H1 (cell line): Measurements from ENCODE around the gene MAML3. TPM values are rescaled to one million over a fixed set of nuclear protein-coding genes. Genes with fewer than 3 reads are reported as not detected.

Source experiments
- CTCF ChIA-PET: fragments of 300-600 bp; sonication (Branson Sonifier 250); formaldehyde crosslinking; loops from one replicate; lab custom pipeline; 2021; ENCODE audit not compliant: partially characterized antibody; lab: Charles Lee
- POLR2A ChIA-PET: fragments of 300-600 bp; sonication (Branson Sonifier 250); formaldehyde crosslinking; loops from one replicate; lab custom pipeline; 2021; ENCODE audit warnings: inconsistent platforms; ENCODE audit not compliant: partially characterized antibody; lab: Charles Lee
- DNase-seq, 2 experiments: peaks; one replicate each; pipeline versions ENCODE4 v3.0.0 to v3.0.0-alpha.2; 2010 to 2022; ENCODE audit warnings: low spot score in 2 of 2, low read depth in 1 of 2, mixed read lengths in 1 of 2
- FAIRE-seq: peaks from 2 replicates; lab custom pipeline; 2011; peaks lifted over from hg19 to GRCh38; lab: Jason Lieb, UNC
- H2AFZ ChIP-seq: 2 replicates; pipeline ENCODE4 v1.8.1; 2012; ENCODE audit warnings: low read length, inconsistent platforms
- H2AK5ac ChIP-seq: 2 replicates; pipeline ENCODE4 v1.6.1; 2013; ENCODE audit warnings: low read depth, low read length
- H2BK120ac ChIP-seq: replicated peaks from 2 replicates; pipeline ENCODE3; 2013; ENCODE audit warnings: low read depth, low read length, inconsistent platforms
- H2BK12ac ChIP-seq: 2 replicates; pipeline ENCODE4 v1.6.1; 2013; ENCODE audit warnings: low read depth, low read length
- H2BK15ac ChIP-seq: 2 replicates; pipeline ENCODE4 v1.6.1; 2013; ENCODE audit warnings: low read length
- H2BK20ac ChIP-seq: 2 replicates; pipeline ENCODE4 v1.6.1; 2013; ENCODE audit warnings: low read length
- H2BK5ac ChIP-seq: 2 replicates; pipeline ENCODE4 v1.6.1; 2013; ENCODE audit warnings: low read depth, low read length
- H3K14ac ChIP-seq: 2 replicates; pipeline ENCODE4 v1.6.1; 2013; ENCODE audit warnings: inconsistent platforms; ENCODE audit not compliant: insufficient read length
- H3K18ac ChIP-seq: 2 replicates; pipeline ENCODE4 v1.6.1; 2013; ENCODE audit warnings: low read length; ENCODE audit errors: extremely low read depth
- H3K23ac ChIP-seq: 2 replicates; pipeline ENCODE4 v1.6.1; 2013; ENCODE audit warnings: inconsistent platforms; ENCODE audit not compliant: insufficient read length
- H3K23me2 ChIP-seq: 2 replicates; pipeline ENCODE4 v1.6.1; 2013; ENCODE audit warnings: low read depth, low read length
- H3K27ac ChIP-seq: 2 replicates; pipeline ENCODE4 v1.6.1; 2011; ENCODE audit warnings: low read depth, low read length, inconsistent platforms
- H3K27me3 ChIP-seq, 4 experiments: replicated peaks in 1 of 4; 1 replicate in 1 of 4; 2 replicates in 3 of 4; pipeline versions ENCODE4 v1.6.1 to v1.8.1; 2011 to 2013; ENCODE audit warnings: low read length in 3 of 4, mild to moderate bottlenecking in 3 of 4, inconsistent platforms in 2 of 4, mixed read lengths in 2 of 4, moderate library complexity in 1 of 4; ENCODE audit not compliant: control insufficient read depth in 3 of 4, insufficient read depth in 3 of 4; ENCODE audit errors: extremely low read depth in 1 of 4
- H3K36me3 ChIP-seq, 4 experiments: 2 replicates each; pipeline versions ENCODE4 v1.6.1 to v1.8.1; 2011 to 2013; ENCODE audit warnings: mild to moderate bottlenecking in 4 of 4, low read length in 3 of 4, moderate library complexity in 2 of 4, control low read depth in 1 of 4, inconsistent platforms in 1 of 4; ENCODE audit not compliant: insufficient read depth in 4 of 4, control insufficient read depth in 2 of 4
- H3K4ac ChIP-seq: replicated peaks from 2 replicates; pipeline ENCODE3; 2013; ENCODE audit warnings: low read length, low read depth, mixed read lengths, inconsistent platforms; ENCODE audit not compliant: insufficient read length
- H3K4me1 ChIP-seq, 4 experiments: replicated peaks in 1 of 4; 1 replicate in 1 of 4; 2 replicates in 3 of 4; pipeline versions ENCODE4 v1.6.1 to v1.8.1; 2011 to 2013; ENCODE audit warnings: low read length in 3 of 4, inconsistent platforms in 2 of 4, mixed read lengths in 1 of 4; ENCODE audit not compliant: insufficient read depth in 4 of 4, control insufficient read depth in 3 of 4
- H3K4me2 ChIP-seq, 2 experiments: 2 replicates each; pipeline versions ENCODE4 v1.6.1 to v1.8.1; 2011 to 2013; ENCODE audit warnings: low read depth in 2 of 2, low read length in 2 of 2, control low read depth in 1 of 2, inconsistent platforms in 1 of 2, mild to moderate bottlenecking in 1 of 2; ENCODE audit not compliant: insufficient read depth in 1 of 2
- H3K4me3 ChIP-seq, 4 experiments: fragments of 200-600, 300-600 bp in 1 of 4; sonication (generic), shearing (Covaris generic), sonication (Bioruptor Twin) in 1 of 4; 2 replicates each; pipeline versions ENCODE4 v1.5.1 to v1.8.1; 2011 to 2016; ENCODE audit warnings: low read length in 4 of 4, low read depth in 3 of 4, control low read depth in 2 of 4, inconsistent platforms in 2 of 4, mild to moderate bottlenecking in 2 of 4, mixed read lengths in 1 of 4, moderate library complexity in 1 of 4; ENCODE audit not compliant: insufficient read depth in 2 of 4; ENCODE audit errors: extremely low read depth in 1 of 4
- H3K56ac ChIP-seq: replicated peaks from 2 replicates; pipeline ENCODE3; 2013; ENCODE audit warnings: low read depth, mild to moderate bottlenecking, mixed read lengths, low read length, inconsistent platforms; ENCODE audit not compliant: insufficient read length
- H3K79me1 ChIP-seq: 2 replicates; pipeline ENCODE4 v1.6.1; 2013; ENCODE audit warnings: low read depth, low read length, control low read depth
- H3K79me2 ChIP-seq, 2 experiments: 2 replicates each; pipeline versions ENCODE4 v1.6.1 to v1.8.1; 2012 to 2013; ENCODE audit warnings: low read length in 2 of 2, mild to moderate bottlenecking in 2 of 2, inconsistent platforms in 1 of 2; ENCODE audit not compliant: insufficient read depth in 2 of 2, control insufficient read depth in 1 of 2
- H3K9ac ChIP-seq, 4 experiments: replicated peaks in 1 of 4; 1 replicate in 1 of 4; 2 replicates in 3 of 4; pipeline versions ENCODE4 v1.6.1 to v1.8.1; 2011 to 2013; ENCODE audit warnings: low read depth in 3 of 4, low read length in 3 of 4, control low read depth in 2 of 4, mild to moderate bottlenecking in 2 of 4, moderate library complexity in 2 of 4, inconsistent platforms in 1 of 4; ENCODE audit errors: extremely low read depth in 1 of 4
- H3K9me3 ChIP-seq, 2 experiments: 2 replicates each; pipeline versions ENCODE4 v1.6.1 to v1.8.1; 2012 to 2013; ENCODE audit warnings: mild to moderate bottlenecking in 2 of 2, moderate library complexity in 2 of 2, control low read depth in 1 of 2, inconsistent platforms in 1 of 2, low read depth in 1 of 2, low read length in 1 of 2, mixed read lengths in 1 of 2; ENCODE audit not compliant: insufficient read depth in 2 of 2
- H4K20me1 ChIP-seq, 2 experiments: replicated peaks in 1 of 2; 2 replicates each; pipeline versions ENCODE3 to v1.8.1; 2011 to 2013; ENCODE audit warnings: inconsistent platforms in 2 of 2, low read length in 2 of 2, mild to moderate bottlenecking in 1 of 2; ENCODE audit not compliant: insufficient read depth in 2 of 2, control insufficient read depth in 1 of 2
- H4K5ac ChIP-seq: 2 replicates; pipeline ENCODE4 v1.6.1; 2013; ENCODE audit warnings: low read length, low read depth, mixed read lengths, inconsistent platforms; ENCODE audit not compliant: insufficient read length
- H4K8ac ChIP-seq: 2 replicates; pipeline ENCODE4 v1.8.0; 2013; ENCODE audit warnings: mild to moderate bottlenecking, moderate library complexity, low read length, inconsistent platforms; ENCODE audit not compliant: insufficient read depth; ENCODE audit errors: extremely low read depth
- H4K91ac ChIP-seq: replicated peaks from 2 replicates; pipeline ENCODE3; 2013; ENCODE audit warnings: low read length, mixed read lengths, inconsistent platforms; ENCODE audit not compliant: insufficient read length
- ASH2L ChIP-seq: fragments of 200-600, 300-600 bp; sonication (generic); IDR thresholded peaks from one replicate; pipeline ENCODE4 v1.7.1; 2017; ENCODE audit warnings: low read length
- BACH1 ChIP-seq: IDR thresholded peaks from 2 replicates; pipeline ENCODE4 v1.6.1; 2012; ENCODE audit warnings: low read length, improper control_type of control experiment
- BCL11A ChIP-seq, 2 experiments: IDR thresholded peaks; one replicate each; pipeline ENCODE4 v1.6.1; 2011; ENCODE audit warnings: low read depth in 2 of 2, low read length in 2 of 2, mild to moderate bottlenecking in 2 of 2
- CHD1 ChIP-seq: IDR thresholded peaks from 2 replicates; pipeline ENCODE4 v1.6.1; 2012; ENCODE audit warnings: low read depth, low read length, improper control_type of control experiment
- CREB1 ChIP-seq: IDR thresholded peaks from 2 replicates; pipeline ENCODE4 v1.6.1; 2012; ENCODE audit warnings: inconsistent platforms
- CTBP2 ChIP-seq: IDR thresholded peaks from 2 replicates; pipeline ENCODE4 v1.7.0; 2011; ENCODE audit warnings: borderline replicate concordance, mild to moderate bottlenecking, moderate library complexity, mixed read lengths, low read length; ENCODE audit not compliant: insufficient read depth, insufficient read length
- KDM1A ChIP-seq: fragments of 200-600, 300-600 bp; sonication (generic); IDR thresholded peaks from 2 replicates; pipeline ENCODE4 v1.7.1; 2016; ENCODE audit warnings: mild to moderate bottlenecking, low read length, borderline replicate concordance
- KDM4A ChIP-seq: IDR thresholded peaks from one replicate; pipeline ENCODE4 v1.7.1; 2012; ENCODE audit warnings: low read depth, mild to moderate bottlenecking, moderate library complexity, low read length, inconsistent platforms; ENCODE audit not compliant: severe bottlenecking
- PHF8 ChIP-seq: fragments of 200-600 bp; sonication (generic); conservative IDR thresholded peaks from 2 replicates; pipeline ENCODE4 v1.7.1; 2012; ENCODE audit warnings: low read depth, mild to moderate bottlenecking, inconsistent platforms, low read length, moderate library complexity
- SP1 ChIP-seq: IDR thresholded peaks from 2 replicates; pipeline ENCODE4 v1.6.1; 2011; ENCODE audit warnings: low read depth, low read length
- ZNF274 ChIP-seq: IDR thresholded peaks from 2 replicates; pipeline ENCODE4 v1.7.0; 2012; ENCODE audit warnings: low read length, borderline replicate concordance; ENCODE audit errors: extremely low read depth
- WGBS, 2 experiments: shearing (Covaris generic) in 1 of 2; methylation state at CpG; one replicate each; pipeline versions ENCODE4 v1.1.6 to v1.1.7; 2013 to 2015; ENCODE audit warnings: low lambda C conversion rate in 2 of 2, mixed read lengths in 2 of 2, inconsistent platforms in 1 of 2, low coverage in 1 of 2, missing lambda C conversion rate in 1 of 2; ENCODE audit not compliant: insufficient replicate concordance in 2 of 2, insufficient coverage in 1 of 2, insufficient read length in 1 of 2; ENCODE audit errors: extremely low coverage in 1 of 2, missing lambda C conversion rate in 1 of 2; 5-methylcytosine and 5-hydroxymethylcytosine counted together
- polyA plus RNA-seq, 7 experiments: library from polyadenylated mRNA; depleted of rRNA in 3 of 7; stranded (reverse) in 5 of 7; unstranded in 2 of 7; fragments of >200 nt in 5 of 7; fragments of 200-250 nt in 2 of 7; gene quantifications; 1 replicate in 5 of 7; 2 replicates in 1 of 7; 4 replicates in 1 of 7; pipeline versions ENCODE4 v1.2.1 to v1.2.3, GENCODE V29; 2011 to 2013; ENCODE audit warnings: missing spikeins in 2 of 7, mixed read lengths in 2 of 7
- total RNA-seq: library from RNA; stranded (reverse); fragmentation: NEBNext Ultra II Directional; extraction: Animal tissue kit (Norgen Biotek cat#: 25700); gene quantifications from 2 replicates; pipeline ENCODE4 v1.2.1, GENCODE V29; 2021

Gene MAML3
- total and polyA plus RNA-seq, 2 of the 8 experiments (the other 6 are each of a cell fraction or from before 2014, with no cell fraction given) = 2.1 to 5.7 TPM

DNA sequence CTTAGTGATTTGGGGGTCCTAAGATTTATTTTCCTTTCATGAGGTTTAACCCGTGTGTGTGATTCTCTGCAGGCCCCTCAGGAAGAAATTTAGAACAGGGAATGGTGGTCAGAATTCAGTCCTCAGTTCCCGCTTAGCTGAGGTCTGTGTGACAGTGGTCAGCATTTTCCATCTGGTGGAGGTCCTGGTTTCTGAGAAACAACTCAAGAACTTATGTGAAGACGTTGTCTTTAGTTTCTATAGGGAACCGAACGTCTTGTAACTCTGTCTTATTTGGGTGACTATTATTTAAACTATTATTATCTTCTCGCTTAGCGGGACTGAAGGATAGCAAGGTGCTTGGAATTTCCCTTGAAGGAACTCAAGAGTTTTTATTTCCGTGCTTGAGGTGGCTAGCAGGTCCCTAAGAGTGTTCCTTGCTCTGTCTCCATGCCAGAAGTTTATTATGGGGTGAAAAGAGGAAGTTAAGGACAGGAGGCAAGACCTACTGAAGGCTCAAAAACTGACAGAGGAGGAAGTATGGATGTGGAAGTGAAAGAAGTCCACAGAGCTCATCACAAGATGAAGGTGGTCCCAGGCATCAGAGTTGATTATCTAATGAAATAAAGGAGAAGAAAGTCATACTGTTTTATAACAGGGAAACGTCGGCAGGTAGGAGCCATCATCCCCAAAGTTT lies 479.0 kb downstream of the MAML3 start:
- Histone ChIP-seq H3K4ac (no peak overlapping the region), H3K4me3 (no peak overlapping the region), H4K20me1 (no peaks in the 10 kb centered on the region), H2BK5ac (no peak overlapping the region), H3K23me2 (no peaks in the 10 kb centered on the region), H3K4me1 (peaks cover 0 to 5% (median 2%) of the 10 kb centered on the region in 4 experiments; a peak in 2 of 7 replicates), H2AFZ (no peak overlapping the region), H2BK20ac (no peak overlapping the region), H3K18ac (no peak overlapping the region), H3K9ac (no peak overlapping the region), H2BK15ac (no peak overlapping the region), H3K36me3 (no peaks in the 10 kb centered on the region), H3K79me1 (no peaks in the 10 kb centered on the region), H2BK12ac (no peak overlapping the region), H3K14ac (no peak overlapping the region), H3K56ac (no peak overlapping the region), H2BK120ac (no peak overlapping the region), H3K23ac (no peak overlapping the region), H3K9me3 (no peaks in the 10 kb centered on the region), H3K27ac (no peak overlapping the region), H4K8ac (no peak overlapping the region), H4K91ac (no peak overlapping the region), H3K79me2 (no peaks in the 10 kb centered on the region), H2AK5ac (no peak overlapping the region), H3K27me3 (no peaks in the 10 kb centered on the region), H4K5ac (no peak overlapping the region), H3K4me2 (no peak overlapping the region)
- 93% methylated on average over 10 of the region's 10 CpGs; no CpG with 5 or more reads in 1 of the 2 experiments for WGBS, 2 experiments
- ChIA-PET CTCF (interaction anchor here (1.1 to 21.5 kb wide), 4 partner anchors 9 to 59 kb away, joined by 3 to 239 read pairs (median 4); partner anchors contain the start of gene MGST2), POLR2A (no interaction called here)
- FAIRE-seq (no peak), DNase-seq (no peak)
- no peak for TF ChIP-seq KDM1A
- TF ChIP-seq ASH2L = no peak
- TF ChIP-seq BACH1 = no peak
- TF ChIP-seq SP1 = no peak
- TF ChIP-seq KDM4A = no peak
- no peak for TF ChIP-seq BCL11A (IDR thresholded peaks at IDR 0.05; ENCODE audit: low read depth in 2 of 2, low read length in 2 of 2)
- no peak for TF ChIP-seq CREB1
- no peak for TF ChIP-seq CHD1
- TF ChIP-seq CTBP2 = no peak
- no peak for TF ChIP-seq PHF8
- no peak for TF ChIP-seq ZNF274
